LNCaP clone FGC (cell line): Measurements from ENCODE around the gene C1QTNF12.

Experiments used
- DNase-seq: peaks from one replicate; pipeline ENCODE4 v3.0.0-alpha.2; 2011; ENCODE audit warnings: low read depth
- H3K4me3 ChIP-seq: 2 replicates; pipeline ENCODE4 v1.5.1; 2011; ENCODE audit warnings: mild to moderate bottlenecking, low read depth, low read length, control low read depth
- CTCF ChIP-seq: IDR thresholded peaks from 2 replicates; pipeline ENCODE4 v1.5.1; 2012; ENCODE audit warnings: mild to moderate bottlenecking; ENCODE audit not compliant: control insufficient read depth, insufficient read depth; ENCODE audit errors: extremely low read depth

Gene C1QTNF12

GRCh38 chr1:1291548-1292441, 45.3 kb upstream of the C1QTNF12 start:
- no peak overlapping the region for H3K4me3 ChIP-seq
- TF ChIP-seq CTCF: peak; percentile 80
- no peak for DNase-seq

GRCh38 chr1:1291023-1291528, 44.6 kb upstream of the C1QTNF12 start:
- H3K4me3 ChIP-seq: no peak overlapping the region
- no peak for TF ChIP-seq CTCF
- no peak for DNase-seq

GRCh38 chr1:1290238-1290731, 43.8 kb upstream of the C1QTNF12 start:
- H3K4me3 ChIP-seq: no peak overlapping the region
- peak; percentile 85 for TF ChIP-seq CTCF
- DNase-seq: no peak

- TF ChIP-seq CTCF: no peak
- H3K4me3 ChIP-seq: no peak overlapping the region
- no peak for DNase-seq
Observed at GRCh38 chr1:1287288-1288110, 41.0 kb upstream of the C1QTNF12 start.

GRCh38 chr1:1286313-1287261, 40.1 kb upstream of the C1QTNF12 start:
- TF ChIP-seq CTCF: no peak
- no peak overlapping the region for H3K4me3 ChIP-seq
- DNase-seq: no peak

GRCh38 chr1:1285611-1286311, 39.2 kb upstream of the C1QTNF12 start:
- no peak for TF ChIP-seq CTCF
- DNase-seq: no peak
- H3K4me3 ChIP-seq: no peak overlapping the region
